ENCODE results near the gene ZNF787.

ZNF787 gene

DNA sequence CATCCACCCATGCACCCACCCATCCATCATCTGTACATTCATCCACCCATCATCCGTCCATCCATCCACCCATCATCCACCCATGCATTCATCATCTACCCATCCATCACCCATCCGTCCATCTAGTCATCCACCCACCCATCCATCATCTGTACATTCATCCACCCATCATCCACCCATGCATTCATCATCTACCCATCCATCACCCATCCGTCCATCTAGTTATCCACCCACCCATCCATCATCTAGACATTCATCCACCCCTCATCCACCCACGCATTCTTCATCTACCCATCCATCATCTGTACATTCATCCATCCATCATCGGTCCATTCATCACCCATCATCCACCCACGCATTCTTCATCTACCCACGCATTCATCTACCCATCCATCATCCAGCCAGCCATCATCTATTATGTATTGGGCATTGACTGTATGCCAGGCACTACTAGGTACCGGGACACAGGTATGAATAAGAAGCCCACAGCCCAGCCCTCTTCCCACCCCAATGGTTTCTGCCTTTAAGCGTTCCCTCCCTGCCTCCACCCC is 38.0 kb upstream of the ZNF787 start:
- TF ChIP-seq, protein P1, sequence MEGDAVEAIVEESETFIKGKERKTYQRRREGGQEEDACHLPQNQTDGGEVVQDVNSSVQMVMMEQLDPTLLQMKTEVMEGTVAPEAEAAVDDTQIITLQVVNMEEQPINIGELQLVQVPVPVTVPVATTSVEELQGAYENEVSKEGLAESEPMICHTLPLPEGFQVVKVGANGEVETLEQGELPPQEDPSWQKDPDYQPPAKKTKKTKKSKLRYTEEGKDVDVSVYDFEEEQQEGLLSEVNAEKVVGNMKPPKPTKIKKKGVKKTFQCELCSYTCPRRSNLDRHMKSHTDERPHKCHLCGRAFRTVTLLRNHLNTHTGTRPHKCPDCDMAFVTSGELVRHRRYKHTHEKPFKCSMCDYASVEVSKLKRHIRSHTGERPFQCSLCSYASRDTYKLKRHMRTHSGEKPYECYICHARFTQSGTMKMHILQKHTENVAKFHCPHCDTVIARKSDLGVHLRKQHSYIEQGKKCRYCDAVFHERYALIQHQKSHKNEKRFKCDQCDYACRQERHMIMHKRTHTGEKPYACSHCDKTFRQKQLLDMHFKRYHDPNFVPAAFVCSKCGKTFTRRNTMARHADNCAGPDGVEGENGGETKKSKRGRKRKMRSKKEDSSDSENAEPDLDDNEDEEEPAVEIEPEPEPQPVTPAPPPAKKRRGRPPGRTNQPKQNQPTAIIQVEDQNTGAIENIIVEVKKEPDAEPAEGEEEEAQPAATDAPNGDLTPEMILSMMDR (conservative IDR thresholded peaks at IDR 0.05): no peak
- H3K27ac ChIP-seq: no peak overlapping the region

- H3K27ac ChIP-seq: no peak overlapping the region
- TF ChIP-seq, protein P1 (conservative IDR thresholded peaks at IDR 0.05): no peak
Observed at GRCh38 chr19:56158170-56158757, 37.2 kb upstream of the ZNF787 start.

- TF ChIP-seq, protein P1 (conservative IDR thresholded peaks at IDR 0.05): no peak
- H3K27ac ChIP-seq: no peak overlapping the region
Observed at GRCh38 chr19:56156768-56157167, 35.7 kb upstream of the ZNF787 start.

- TF ChIP-seq, protein P1 (conservative IDR thresholded peaks at IDR 0.05): peak; percentile 45
Observed at GRCh38 chr19:56155124-56155687, 34.1 kb upstream of the ZNF787 start.

DNA sequence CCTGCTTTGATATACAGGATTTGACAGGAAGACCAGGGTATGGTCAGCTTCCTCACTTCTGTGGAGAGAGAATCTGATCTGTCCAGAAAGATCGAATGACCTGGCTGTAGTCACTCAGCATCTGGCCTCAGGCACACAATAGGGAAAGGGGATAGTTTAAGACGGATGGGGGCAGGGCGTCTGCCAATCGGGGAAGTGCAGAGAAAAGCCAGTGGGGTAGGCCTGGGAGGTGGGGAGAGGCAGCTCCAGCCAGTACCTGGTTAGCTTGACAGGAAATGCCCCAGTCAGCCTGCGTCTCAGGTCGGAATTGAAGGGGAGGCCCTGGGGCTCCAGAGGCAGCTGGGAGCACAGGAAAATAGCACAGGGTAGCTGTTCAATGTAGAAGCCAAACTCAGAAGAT is 32.4 kb upstream of the ZNF787 start:
- peak overlapping the region; percentile 21; the same call in 1 of the 2 replicates for H3K27ac ChIP-seq
- TF ChIP-seq, protein P1 (conservative IDR thresholded peaks at IDR 0.05): no peak

More at GRCh38 chr19:56155124-56155687, 34.1 kb upstream of the ZNF787 start:
- H3K27ac ChIP-seq: no peak overlapping the region

DNA sequence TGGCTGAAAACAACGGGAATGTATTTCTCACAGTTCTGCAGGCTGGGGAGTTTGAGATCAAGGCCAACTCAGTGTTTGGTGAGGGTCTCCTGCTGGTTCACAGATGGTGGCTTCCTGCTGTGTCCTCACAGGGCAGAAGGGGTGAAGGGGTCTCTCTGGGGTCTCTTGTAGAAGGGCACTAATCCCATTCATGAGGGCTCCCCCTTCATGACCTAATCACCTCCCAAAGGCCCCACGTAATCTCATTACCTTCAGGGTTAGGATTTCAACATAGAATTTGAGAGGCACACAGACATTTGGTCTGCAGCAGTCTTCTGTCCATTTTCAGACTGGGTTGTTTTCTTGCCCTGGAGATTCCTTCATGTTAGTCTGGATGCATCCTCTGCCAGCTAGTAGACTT is 31.5 kb upstream of the ZNF787 start:
- TF ChIP-seq, protein P1 (conservative IDR thresholded peaks at IDR 0.05): no peak

DNA sequence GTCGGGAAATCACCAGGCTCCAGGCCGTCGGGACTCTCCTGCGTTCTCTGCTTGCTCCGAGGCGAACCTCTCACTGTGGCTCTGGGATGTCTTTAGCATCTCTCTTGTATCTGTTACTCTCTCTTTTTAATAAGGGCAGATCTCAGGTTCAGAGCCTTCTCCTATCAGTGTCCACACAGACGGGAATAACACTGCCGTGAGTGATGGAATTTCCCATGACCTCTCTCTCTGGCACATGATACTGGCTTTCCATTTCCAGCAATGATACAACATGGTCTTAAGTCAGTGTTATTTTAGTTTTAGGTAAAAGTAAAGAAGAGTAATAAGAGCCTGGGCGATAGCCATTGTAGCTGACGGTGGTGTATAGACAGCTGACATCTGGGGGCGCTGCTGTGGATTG is 29.3 kb upstream of the ZNF787 start:
- TF ChIP-seq, protein P1 (conservative IDR thresholded peaks at IDR 0.05): no peak
- no peak overlapping the region for H3K27ac ChIP-seq

More for the DNA sequence above, 31.5 kb upstream of the ZNF787 start:
- H3K27ac ChIP-seq: peak overlapping the region; percentile 21; the same call in 1 of the 2 replicates
